CD4-positive, alpha-beta T cell treated with Interleukin-6 for 4 hours (primary cell): ENCODE data around the gene NACC1.

ENCODE experiments used
- DNase-seq: peaks from one replicate; pipeline ENCODE4 v3.0.0-alpha.2; 2020; ENCODE audit warnings: mixed read lengths

Gene NACC1

DNA sequence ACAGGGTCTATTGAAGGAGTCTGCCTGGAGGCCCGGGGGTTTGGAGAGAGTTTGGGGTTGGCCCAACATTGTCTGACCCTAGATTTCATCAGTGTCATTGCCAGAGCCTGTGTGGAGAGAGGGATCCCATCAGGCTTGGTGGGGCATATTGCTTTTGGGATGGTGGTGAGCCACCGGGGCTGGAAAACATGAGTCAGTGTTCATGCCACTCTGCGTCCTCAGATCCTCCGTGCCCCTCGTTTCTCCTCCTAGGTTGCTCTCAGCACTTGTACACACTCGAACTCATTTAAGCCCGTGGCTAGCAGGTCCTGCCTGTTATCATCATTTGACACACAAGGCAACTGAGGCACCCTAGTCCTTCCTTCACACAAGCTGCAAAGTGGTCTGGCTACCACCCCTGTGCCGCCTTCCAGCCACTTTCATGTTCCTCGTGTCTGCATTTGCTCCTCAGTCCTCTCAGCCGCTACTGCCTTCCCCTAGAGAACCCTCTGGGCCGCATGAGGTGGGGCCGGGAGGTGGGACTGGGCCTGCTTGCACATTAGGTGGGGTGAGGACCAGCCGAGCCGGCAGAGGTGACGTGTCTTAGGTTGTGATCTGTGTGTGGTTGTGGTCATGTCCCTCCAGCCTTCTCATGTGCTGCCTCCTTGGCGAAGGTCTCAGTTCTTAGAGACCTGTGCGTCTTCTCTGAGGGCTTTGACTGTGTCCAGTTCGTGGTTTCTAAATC is 3.6 kb downstream of the NACC1 start:
- no peak for DNase-seq

DNA sequence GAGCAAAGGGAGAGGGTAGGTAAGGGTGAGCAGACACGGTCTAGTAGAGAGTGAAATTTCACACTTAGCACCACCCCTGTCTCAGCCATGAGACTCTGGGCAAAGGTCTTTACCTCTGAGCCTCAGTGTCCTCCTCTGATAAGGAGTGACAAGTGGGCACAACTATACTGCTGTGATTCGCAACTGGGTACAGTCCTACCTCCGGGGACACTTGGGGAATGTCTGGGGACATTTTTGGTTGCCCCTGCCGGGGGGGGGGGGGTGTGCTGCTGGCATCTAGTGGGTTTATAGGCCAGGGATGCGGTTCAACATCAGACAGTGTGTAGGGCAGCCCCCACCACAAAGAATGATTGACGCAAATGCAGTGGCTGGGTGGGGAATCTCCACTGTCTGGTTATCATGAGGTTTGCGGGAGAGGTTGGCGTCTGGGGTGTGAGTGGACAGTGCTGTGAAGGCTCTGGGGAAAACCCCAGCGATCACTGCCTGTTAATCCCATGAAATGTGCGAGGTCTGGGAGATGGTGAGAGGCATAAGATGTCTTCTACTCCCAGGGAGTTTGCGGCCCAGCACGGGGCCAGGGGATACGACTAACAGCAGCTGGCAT is 4.3 kb downstream of the NACC1 start:
- DNase-seq = no peak

- DNase-seq = no peak
These were observed 5.2 kb downstream of the NACC1 start for GRCh38 chr19:13122980-13123957.

DNA sequence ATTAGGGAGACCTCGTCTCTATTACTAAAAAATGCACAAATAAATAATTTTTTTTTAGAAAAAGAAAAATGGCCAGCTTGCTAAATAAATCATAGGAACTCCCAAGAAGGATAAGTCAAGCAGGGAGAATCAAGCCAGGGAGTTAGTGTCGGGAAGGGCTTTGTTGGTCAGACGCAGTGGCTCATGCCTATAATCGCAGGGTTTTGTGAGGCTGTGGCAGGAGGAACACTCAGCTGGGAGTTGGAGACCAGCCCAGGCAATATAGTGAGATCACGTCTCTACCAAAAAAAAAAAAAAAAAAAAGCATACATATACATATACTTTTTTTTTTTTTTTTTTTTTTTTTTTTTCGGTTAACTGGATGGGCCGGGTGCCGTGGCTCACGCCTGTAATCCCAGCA is 9.0 kb downstream of the NACC1 start:
- DNase-seq = no peak

- no peak for DNase-seq
These were observed 9.9 kb downstream of the NACC1 start for GRCh38 chr19:13127811-13128575.

DNA sequence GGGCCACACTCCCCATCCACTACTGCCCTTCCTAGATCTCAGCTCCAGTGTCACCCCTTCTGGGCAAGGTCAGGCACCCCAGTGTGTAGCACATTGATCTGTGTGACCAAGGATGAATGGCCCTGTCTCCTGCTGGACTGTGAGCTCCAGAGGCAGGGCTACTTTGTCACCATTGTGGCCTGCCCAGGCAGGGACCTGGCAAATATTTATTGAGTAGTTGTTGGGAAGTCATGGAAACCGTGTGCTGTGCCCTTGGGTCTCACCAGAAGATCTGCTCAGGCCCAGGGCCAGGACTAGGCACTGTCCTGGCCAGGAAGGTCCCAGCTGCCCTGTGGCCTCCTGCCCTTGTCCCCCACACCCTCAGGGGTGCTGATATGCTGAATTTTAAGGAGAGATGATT is 10.5 kb downstream of the NACC1 start:
- DNase-seq = no peak

DNA sequence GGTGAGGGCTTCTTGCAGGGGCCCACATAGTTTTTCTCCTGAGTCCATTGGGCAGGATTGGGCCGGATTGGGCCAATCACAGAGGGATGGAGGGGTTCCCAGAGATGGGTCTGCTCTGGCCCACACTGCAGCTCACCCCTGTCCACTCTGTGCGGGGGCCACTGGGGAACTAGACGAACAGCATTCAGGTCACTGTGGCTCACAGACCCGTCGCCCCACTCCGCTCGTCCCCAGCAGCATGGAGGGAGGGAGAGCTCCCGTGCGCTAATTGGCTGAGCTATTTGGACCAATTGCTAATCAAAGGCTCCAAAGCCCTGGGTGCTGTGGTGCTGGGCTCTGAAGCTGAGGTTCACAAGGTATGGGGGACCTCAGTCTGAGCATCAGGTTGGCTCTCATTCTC is 11.3 kb downstream of the NACC1 start:
- no peak for DNase-seq

DNA sequence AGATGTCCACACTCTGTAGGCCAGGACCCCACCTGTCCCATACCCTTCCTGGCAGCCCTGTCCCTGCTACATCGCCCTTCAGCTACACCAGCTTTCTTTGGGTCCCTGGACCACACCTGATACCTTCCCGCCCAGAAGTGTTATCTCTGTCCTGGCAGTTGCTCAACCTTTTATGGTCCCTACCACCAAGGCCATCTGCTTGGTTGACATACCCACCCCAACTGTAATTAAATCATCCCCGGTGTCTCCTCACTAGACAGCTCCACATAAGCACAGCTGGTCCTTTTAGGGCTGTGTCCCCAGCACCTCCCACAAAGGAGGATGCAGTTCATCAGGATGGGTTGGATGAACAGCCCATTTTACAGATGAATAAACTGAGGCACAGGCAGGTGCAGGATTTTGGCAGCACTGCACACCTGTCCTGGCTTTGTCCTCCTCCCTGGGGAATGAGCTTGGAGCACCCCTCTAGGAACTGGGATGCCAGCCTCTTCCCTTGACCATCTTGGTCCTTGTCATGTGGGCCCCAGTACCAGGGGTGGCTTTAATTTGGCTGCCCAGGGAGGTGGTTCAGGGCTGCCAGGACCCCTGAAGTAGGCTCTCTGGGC is 12.9 kb downstream of the NACC1 start:
- no peak for DNase-seq

- DNase-seq = peak; percentile 41
These were observed 14.6 kb downstream of the NACC1 start for GRCh38 chr19:13132471-13133180.

- DNase-seq = no peak
These were observed 15.3 kb downstream of the NACC1 start for GRCh38 chr19:13133241-13133870.

DNA sequence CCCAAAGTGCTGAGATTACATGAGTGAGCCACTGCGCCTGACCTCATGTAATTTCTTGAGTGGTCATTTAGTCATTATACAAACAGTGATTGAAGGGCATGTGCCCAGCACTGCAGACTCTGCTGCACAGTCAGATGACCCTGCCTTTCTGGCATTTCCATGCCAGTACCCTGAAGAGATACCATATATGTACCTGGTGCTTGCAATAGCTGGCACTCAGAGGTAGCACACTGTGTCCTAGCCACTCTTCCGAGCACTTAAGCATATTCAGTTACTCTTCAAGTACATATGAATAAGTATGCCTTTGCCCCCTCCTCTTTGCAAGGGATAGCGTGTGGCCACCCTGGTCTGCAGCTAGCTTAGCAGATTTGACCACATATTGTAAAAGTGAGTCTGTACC is 16.6 kb downstream of the NACC1 start:
- no peak for DNase-seq

GRCh38 chr19:13135068-13136062 is 17.3 kb downstream of the NACC1 start:
- no peak for DNase-seq

DNA sequence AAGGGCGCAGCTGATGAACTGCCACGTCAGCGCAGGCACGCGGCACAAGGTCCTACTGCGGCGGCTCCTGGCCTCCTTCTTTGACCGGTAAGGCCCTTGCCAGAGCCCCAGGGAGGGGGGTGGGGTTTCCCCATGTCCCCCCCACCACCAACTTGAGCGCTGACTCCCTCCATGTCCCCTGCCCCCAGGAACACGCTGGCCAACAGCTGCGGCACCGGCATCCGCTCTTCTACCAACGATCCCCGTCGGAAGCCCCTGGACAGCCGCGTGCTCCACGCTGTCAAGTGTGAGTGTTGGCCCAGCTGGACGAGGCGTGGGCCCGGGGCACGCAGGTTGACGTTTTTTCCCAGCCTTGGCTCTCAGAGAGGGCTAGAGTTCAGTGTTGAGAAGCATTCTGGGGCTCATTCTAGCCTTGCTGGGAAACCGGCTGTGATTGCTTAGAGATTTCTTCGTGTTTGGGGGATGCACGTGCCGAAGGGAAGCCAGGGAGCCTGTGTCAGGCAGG is 19.3 kb downstream of the NACC1 start:
- no peak for DNase-seq

DNA sequence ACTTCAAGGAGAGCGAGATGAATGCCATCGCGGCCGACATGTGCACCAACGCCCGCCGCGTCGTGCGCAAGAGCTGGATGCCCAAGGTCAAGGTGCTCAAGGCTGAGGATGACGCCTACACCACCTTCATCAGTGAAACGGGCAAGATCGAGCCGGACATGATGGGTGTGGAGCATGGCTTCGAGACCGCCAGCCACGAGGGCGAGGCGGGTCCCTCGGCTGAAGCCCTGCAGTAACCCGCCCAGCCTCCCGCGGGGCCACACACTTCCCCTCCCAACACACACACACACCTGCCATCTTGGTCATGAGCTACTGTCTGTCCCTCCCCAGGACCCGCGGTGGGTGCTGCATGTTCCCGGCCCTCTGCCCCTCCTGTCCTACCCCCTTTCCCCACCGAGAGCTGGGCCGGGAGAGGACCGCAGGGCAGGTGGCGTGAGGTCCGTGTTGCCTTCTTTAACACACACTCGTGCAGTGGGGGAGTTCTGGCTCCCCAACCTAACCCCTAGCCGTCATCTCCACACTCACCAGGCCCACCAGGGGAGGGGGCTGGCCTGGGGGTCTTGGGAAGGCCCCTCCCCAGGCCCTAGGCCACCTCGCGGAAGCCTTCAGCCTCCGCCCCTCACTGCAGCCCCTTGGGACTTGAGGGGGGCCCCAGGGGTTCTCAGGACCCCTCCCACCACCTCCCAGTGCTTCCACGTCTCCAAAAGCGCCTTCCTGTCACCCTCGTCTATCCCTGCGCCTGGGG is 20.3 kb downstream of the NACC1 start:
- DNase-seq = no peak

DNA sequence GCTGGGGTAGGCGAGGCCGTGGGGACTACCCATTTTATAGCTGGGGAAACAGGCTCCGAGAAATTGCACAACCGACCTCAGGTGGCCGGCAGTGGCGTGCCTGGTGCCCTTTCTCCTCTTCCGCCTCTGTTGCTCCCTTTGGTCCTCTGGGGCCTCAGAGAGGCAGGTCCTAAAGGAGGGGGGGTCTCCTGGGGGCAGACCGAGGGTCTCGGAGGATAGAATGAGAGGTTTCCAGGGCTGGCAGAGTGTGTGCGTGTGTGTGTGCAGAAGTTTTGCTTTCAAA is 20.8 kb downstream of the NACC1 start:
- DNase-seq = no peak

DNA sequence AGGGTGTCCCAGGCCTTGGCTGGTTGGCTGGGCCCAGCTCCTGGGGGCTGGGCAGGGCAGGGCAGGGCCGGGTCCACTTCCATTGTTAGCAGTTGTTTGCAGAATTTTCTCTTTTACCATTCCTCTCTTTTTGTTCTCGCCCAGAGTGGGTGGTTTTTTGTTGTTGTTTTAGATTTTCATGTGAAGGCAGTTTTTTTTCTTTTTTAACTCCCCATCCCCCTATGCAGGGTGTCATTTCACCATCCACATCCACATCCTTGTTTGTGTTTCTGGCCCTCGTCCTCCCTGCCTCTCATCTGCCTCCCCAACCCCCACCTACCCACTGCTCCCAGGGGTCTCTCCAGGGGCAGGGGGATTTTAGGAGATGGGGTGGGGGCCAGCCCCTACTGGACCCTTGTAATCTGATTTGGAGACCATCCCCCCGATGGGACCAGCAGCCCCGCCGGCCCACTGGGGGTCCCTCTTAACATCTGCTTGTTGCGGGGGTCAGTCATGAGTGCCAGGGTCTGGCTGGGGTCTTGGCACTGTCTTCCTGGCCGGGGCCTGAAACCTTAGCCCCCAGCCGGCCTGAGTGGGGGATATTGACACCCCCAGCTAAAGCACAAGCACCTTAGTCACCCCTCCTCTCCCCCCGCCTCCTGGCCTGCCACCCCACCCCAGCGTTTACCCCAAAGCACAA is 21.7 kb downstream of the NACC1 start:
- no peak for DNase-seq

DNA sequence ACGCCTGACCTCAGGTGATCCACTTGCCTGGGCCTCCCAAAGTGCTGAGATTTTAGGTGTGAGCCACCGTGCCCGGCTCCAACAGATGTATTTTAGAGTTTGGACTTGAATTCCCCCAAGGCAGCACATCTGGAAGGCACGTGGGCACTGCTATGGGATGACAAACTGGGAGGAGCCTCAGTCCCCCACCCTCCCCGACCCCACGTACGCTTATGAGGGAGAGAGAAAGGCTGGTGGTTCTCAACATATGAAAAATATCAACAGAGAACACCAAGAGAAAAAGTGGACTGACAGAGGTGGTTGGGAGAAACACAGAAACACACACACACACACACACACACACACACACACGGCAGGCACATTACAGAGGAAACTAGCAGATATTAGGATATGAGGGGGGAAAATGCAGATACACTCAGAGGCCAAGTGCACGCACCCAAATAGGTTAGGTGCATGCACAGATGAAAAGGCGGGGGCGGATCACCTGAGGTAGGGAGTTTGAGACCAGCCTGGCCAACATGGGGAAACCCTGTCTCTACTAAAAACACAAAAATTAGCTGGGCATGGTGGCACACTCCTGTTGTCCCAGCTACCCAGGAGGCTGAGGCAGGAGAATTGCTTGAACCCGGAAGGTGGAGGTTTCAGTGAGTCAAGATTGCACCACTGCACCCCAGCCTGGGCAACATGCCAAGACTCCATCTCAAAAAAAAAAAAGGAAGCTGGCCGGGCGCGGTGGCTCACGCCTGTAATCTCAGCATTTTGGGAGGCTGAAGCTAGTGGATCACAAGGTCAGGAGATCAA is 28.9 kb downstream of the NACC1 start:
- no peak for DNase-seq

- DNase-seq = peak; percentile 15
These were observed 31.1 kb downstream of the NACC1 start for GRCh38 chr19:13149173-13149627.
